HG03196 (cell line): ENCODE data around the gene KCNJ14.

Source experiments
- ATAC-seq: cut with Tn5 transposase; IDR thresholded peaks from one replicate; pipeline ENCODE4 v1.9.1; 2021; ENCODE audit not compliant: unreplicated experiment

Gene KCNJ14

GRCh38 chr19:48469934-48470680 lies 14.7 kb downstream of the KCNJ14 start:
- no peak for ATAC-seq

DNA sequence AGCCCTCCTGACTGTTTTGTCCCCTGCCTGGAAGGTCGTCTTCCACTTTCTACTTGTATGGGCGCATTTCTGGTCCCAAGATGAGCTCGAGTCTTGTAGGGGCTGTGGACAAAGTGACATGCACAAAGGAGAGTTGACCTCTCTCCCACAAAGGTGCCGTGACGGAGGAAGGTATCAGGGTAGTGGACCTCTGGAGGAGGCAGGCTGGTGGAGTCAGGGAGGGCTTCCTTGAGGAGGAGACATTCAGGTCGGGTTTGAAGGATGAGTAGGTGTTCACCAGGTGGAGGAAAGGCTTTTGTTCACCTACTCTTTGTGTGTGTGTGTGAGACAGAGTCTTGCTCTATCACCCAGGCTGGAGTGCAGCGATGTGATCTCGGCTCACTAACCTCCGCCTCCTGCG lies 15.5 kb downstream of the KCNJ14 start:
- no peak for ATAC-seq

DNA sequence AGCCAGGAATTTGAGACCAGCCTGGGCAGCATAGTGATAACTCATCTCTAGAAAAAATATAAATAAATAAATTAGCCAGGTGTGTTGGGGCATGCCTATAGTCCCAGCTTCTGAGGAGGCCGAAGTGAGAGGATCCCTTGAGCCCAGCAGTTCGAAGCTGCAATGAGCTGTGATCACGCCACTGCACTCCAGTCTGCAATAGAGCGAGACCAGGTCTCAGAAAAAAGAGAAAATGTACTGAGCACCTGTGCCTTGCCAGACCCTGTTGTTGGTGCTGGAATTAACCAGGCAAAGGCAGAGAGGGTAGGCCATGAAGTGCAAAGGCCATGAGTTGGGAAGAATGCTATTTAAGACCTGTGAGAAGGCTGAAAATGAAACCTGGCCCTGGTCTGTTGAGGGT lies 16.5 kb downstream of the KCNJ14 start:
- no peak for ATAC-seq

GRCh38 chr19:48473161-48473966 lies 18.0 kb downstream of the KCNJ14 start:
- no peak for ATAC-seq

DNA sequence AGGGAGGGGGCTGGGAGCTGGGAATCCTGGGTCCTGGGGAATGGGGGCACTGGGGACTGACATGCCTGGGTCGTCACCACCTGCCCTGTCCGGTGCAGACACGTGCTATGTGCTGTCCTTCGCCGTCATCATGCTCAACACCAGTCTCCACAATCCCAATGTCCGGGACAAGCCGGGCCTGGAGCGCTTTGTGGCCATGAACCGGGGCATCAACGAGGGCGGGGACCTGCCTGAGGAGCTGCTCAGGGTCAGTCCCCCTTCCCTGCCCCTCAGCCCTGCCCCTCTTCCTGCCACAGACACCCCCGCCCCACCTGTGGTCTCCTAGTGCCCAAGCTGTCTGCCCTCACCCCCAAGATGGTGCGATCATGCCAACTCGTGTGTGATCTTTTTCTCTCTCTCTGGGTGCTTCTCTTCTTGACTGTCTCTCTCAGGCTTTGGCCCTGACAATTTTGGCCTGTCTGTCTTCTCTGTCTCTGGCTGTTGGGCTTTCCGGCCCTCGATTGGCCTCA lies 18.8 kb downstream of the KCNJ14 start:
- ATAC-seq = no peak

- ATAC-seq = no peak
Observed at GRCh38 chr19:48475369-48476068, 20.1 kb downstream of the KCNJ14 start.

DNA sequence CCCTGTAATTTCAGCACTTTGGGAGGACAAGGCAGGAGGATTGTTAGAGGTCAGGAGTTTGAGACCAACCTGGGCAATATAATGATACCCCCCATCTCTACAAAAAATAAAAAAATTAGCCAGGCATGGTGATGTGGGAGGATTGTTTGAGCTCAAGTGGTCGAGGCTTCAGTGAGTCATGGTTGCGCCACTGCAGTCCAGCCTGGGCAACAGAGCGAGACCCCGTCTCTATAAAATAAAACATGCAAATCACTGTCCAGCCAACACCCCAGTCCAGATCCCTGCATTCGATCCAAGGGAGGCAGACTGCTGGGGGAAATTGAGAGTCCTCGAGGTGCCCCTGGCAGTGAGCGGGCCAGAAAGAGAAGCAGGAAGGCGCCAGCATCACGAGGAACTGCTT lies 20.8 kb downstream of the KCNJ14 start:
- no peak for ATAC-seq

DNA sequence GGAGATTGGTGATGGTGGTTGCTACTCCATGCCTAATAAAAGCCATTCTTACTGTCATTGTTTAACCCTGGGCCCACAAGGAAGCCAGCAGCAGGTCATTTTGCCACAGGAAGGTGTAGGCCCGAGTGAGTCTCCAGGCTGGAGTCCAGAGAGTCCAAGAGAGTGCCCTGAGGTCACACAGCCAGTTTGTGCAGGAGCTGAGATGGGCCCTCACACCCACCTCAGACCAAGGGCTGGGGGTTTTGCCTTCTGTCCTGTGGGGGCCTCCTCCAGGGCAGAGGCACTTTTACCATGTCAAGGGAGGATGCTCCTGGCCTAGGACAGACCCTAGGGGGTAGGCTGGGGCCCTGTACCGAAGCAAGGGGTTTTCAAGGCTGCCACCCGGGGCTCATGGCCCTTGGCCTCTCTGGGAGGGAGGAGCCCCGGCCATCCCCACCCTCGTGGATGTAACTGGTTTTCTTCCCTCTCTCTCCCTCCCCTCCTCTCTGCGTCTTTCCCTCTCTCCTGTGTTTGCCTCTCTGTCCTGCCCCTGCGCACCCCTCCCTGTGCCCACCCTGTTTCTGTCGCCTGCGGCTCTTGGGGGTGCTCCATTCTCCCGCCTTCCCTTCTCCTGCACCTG lies 21.8 kb downstream of the KCNJ14 start:
- no peak for ATAC-seq

- ATAC-seq = no peak
Observed at GRCh38 chr19:48477698-48478338, 22.4 kb downstream of the KCNJ14 start.

- ATAC-seq = no peak
Observed at GRCh38 chr19:48478339-48479256, 23.2 kb downstream of the KCNJ14 start.

GRCh38 chr19:48479686-48480085 lies 24.3 kb downstream of the KCNJ14 start:
- ATAC-seq = no peak

- no peak for ATAC-seq
Observed at GRCh38 chr19:48480183-48480557, 24.8 kb downstream of the KCNJ14 start.

DNA sequence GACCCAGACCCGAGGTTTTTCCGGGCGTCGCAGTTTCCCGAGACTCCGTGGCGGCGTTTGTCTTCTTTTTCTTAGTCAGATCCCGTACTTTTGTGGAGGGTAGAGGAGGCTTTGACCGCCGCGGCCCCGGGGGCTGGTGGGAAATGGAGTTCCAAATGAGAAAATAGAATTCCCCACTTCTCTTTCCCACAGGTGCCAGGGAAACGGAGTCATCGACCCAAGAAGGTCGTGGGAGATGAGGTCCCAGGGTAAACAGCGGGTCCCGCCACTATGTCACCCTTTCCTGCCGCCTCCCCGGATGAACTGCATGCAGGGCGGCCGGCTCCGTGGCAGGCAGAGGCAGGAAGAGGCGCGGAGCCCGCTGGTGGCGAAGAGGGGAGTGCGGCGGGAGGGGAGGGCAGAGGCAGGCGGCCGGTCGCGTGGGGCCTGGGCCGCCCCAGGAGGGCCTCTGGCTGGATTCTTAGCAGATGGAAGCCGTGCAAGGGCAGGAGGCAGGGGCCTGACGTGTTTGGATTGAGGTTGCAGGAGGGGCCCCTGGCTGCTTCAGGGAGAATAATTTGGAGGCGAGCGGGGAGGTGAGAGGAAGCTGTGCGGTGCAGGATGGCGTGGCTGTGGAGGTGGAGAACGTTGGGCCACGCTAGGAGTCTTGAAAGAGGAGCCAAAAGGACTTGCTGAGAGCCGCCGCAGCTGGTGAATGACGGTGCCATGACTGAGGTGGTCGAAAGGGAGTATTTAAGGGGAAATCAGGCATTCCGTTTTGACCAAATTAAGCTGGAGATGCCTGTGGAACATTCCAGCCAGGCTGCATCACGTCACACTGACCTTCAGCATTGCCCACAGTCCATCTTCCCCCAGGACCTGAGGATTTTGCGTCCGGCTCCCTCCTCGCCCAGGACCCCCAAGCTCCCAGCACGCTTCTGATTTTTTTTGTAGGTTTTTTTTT lies 25.5 kb downstream of the KCNJ14 start:
- no peak for ATAC-seq

DNA sequence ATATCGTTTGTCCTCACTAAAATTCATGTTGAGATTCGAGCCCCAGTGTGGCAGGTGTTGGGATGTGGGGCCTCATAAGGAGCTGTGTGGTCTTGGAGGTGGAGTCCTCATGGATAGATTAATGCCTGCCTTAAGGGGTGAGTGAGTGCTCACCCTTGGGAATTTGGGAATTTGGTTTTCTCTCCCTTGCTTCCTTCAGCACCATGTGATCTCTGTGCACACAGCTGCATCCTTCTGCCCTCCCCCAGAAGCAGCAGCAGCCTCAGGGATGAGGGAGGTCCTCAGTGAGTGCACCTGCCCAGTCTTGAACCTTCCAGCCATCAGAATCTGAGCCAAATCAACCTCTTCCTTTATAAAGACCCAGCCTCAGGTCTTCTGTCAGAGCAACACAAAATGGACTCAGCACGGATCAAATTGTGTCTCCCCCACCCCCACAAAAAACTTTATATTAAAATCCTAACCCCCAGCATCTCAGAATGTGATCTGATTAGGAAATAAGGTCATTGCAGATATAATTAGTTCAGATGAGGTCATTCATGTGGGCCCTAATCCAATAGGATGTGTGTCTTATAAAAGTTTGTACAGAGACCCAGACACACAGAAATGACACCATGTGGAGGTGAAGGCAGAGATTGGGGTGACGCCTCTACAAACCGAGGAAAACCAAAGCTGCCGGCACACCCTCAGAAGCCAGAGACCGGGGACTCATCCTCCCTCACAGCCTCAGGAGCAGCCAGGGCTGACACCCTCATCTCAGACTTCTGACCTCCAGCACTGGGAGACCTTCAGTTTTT lies 26.7 kb downstream of the KCNJ14 start:
- no peak for ATAC-seq

GRCh38 chr19:48483301-48483700 lies 27.9 kb downstream of the KCNJ14 start:
- no peak for ATAC-seq

GRCh38 chr19:48484247-48484893 lies 29.0 kb downstream of the KCNJ14 start:
- no peak for ATAC-seq

- ATAC-seq = no peak
Observed at GRCh38 chr19:48484931-48485612, 29.7 kb downstream of the KCNJ14 start.
